ENCODE measurements around the gene TMEM169.
A peak's percentile ranks its signal among the peaks of the same experiment; 100 is the strongest.

Gene TMEM169
- 2.3 to 3.0 reads per million in 2 donors for total RNA-seq

GRCh38 chr2:216081487-216082116 is at the start of gene TMEM169, which contains the start of gene PECR:
Gene TMEM169 (plus strand): TSS chr2:216081919. CDS start chr2:216095964, 14,045 bp downstream.
Gene PECR (minus strand): TSS chr2:216081809. CDS start chr2:216081741, 68 bp downstream.
- DNase-seq: peak; percentile 68

GRCh38 chr2:216031960-216032689 is 49.6 kb upstream of the TMEM169 start:
- DNase-seq: no peak

- DNase-seq: no peak
Measured at GRCh38 chr2:216033403-216033802, 48.3 kb upstream of the TMEM169 start.

GRCh38 chr2:216034065-216034464 is 47.7 kb upstream of the TMEM169 start:
- DNase-seq: no peak

- no peak for DNase-seq
Measured at GRCh38 chr2:216039918-216040317, 41.8 kb upstream of the TMEM169 start.

GRCh38 chr2:216041438-216041837 is 40.3 kb upstream of the TMEM169 start:
- no peak for DNase-seq

- DNase-seq: no peak
Measured at GRCh38 chr2:216043949-216044348, 37.8 kb upstream of the TMEM169 start.

GRCh38 chr2:216044883-216045486 is 36.7 kb upstream of the TMEM169 start:
- no peak for DNase-seq

- DNase-seq: no peak
Measured at GRCh38 chr2:216047397-216047796, 34.3 kb upstream of the TMEM169 start.

GRCh38 chr2:216049452-216049851 is 32.3 kb upstream of the TMEM169 start:
- DNase-seq: no peak

- DNase-seq: no peak
Measured at GRCh38 chr2:216051350-216051749, 30.4 kb upstream of the TMEM169 start.

GRCh38 chr2:216052420-216052819 is 29.3 kb upstream of the TMEM169 start:
- DNase-seq: no peak

GRCh38 chr2:216055680-216056079 is 26.0 kb upstream of the TMEM169 start:
- no peak for DNase-seq

- DNase-seq: no peak
Measured at GRCh38 chr2:216056739-216057138, 25.0 kb upstream of the TMEM169 start.

- peak; percentile 11 for DNase-seq
Measured at GRCh38 chr2:216057688-216058193, 24.0 kb upstream of the TMEM169 start.

- DNase-seq: no peak
Measured at GRCh38 chr2:216059233-216059834, 22.4 kb upstream of the TMEM169 start.

- DNase-seq: no peak
Measured at GRCh38 chr2:216064014-216064630, 17.6 kb upstream of the TMEM169 start.

- no peak for DNase-seq
Measured at GRCh38 chr2:216064665-216065064, 17.1 kb upstream of the TMEM169 start.

- no peak for DNase-seq
Measured at GRCh38 chr2:216066230-216066629, 15.5 kb upstream of the TMEM169 start.

- no peak for DNase-seq
Measured at GRCh38 chr2:216069028-216069427, 12.7 kb upstream of the TMEM169 start.

- DNase-seq: no peak
Measured at GRCh38 chr2:216070195-216070594, 11.5 kb upstream of the TMEM169 start.

GRCh38 chr2:216071111-216071851 is 10.4 kb upstream of the TMEM169 start:
- DNase-seq: no peak

Measured in activated gamma-delta T cell (primary cell).